SJSA1 (cell line): ENCODE measurements around the gene FILIP1L. TPM values are rescaled to one million over a fixed set of nuclear protein-coding genes. Genes with fewer than 3 reads are reported as not detected.
A peak's percentile ranks its signal among the peaks of the same experiment; 100 is the strongest.

Experiments used
- DNase-seq, 2 experiments: peaks; one replicate each; pipeline ENCODE4 v3.0.0-alpha.2; 2015 to 2020; ENCODE audit warnings: low spot score in 2 of 2, low read depth in 1 of 2
- H3K27ac ChIP-seq: fragments of 250-450 bp; sonication (Bioruptor Pico); 2 replicates; pipeline ENCODE4 v1.5.1; 2020; ENCODE audit warnings: mild to moderate bottlenecking, moderate library complexity
- H3K27me3 ChIP-seq: fragments of 250-450 bp; sonication (Bioruptor Pico); replicated peaks from 2 replicates; pipeline ENCODE4 v1.5.1; 2020; ENCODE audit warnings: mild to moderate bottlenecking, moderate library complexity
- H3K36me3 ChIP-seq: fragments of 250-450 bp; sonication (Bioruptor Pico); 2 replicates; pipeline ENCODE4 v1.5.1; 2020; ENCODE audit warnings: mild to moderate bottlenecking
- H3K4me1 ChIP-seq: fragments of 250-450 bp; sonication (Bioruptor Pico); replicated peaks from 2 replicates; pipeline ENCODE4 v1.6.1; 2021; ENCODE audit warnings: mild to moderate bottlenecking
- H3K4me3 ChIP-seq: fragments of 250-450 bp; sonication (Bioruptor Pico); 2 replicates; pipeline ENCODE4 v1.5.1; 2020; ENCODE audit warnings: mild to moderate bottlenecking
- H3K9me3 ChIP-seq: fragments of 250-450 bp; sonication (Bioruptor Pico); replicated peaks from 2 replicates; pipeline ENCODE4 v1.5.1; 2020; ENCODE audit warnings: mild to moderate bottlenecking
- total RNA-seq: library from RNA; depleted of rRNA; stranded (reverse); fragments of >200 nt; shearing (Covaris generic); gene quantifications from 2 replicates; pipeline ENCODE4 v1.2.3, GENCODE V29; 2014

FILIP1L gene
- total RNA-seq, 1 experiment from 2014 or later = 27.0 TPM

DNA sequence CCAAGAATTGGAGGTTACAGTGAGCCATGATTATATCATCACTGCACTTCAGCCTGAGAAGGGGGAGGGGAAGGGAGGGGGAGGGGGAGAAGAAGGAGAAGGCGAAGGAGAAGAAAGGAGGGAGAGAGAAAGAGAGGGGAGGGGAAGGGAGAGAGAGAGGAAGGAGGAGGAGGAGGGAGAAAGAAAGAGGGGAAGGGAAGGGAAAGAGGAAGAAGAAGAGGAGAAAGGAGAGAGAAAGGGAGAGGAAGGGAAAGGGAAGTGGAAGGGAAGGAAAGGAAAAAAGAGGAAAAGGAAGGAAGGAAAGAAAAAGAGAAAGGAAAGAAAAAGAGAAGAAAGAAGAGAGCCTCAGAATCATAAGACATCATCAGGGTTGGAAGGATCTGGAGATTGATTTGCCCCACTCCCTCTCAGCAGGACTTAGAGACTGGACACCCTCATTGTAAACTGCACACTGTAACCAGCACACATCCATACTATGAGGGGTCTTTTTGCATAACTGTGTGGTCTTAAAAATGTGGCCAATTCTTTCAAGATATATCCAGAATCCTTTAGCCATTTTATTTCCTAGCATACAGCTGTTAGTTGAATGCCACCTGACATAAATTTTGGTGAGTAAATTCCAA lies 165.7 kb downstream of the FILIP1L start:
- no peak overlapping the region for H3K27ac ChIP-seq
- peaks cover 64% of the 10 kb centered on the region for H3K4me1 ChIP-seq
- H3K27me3 ChIP-seq = no peaks in the 10 kb centered on the region
- no peak for DNase-seq
- H3K4me3 ChIP-seq = no peak overlapping the region
- H3K9me3 ChIP-seq = no peaks in the 10 kb centered on the region
- H3K36me3 ChIP-seq = no peaks in the 10 kb centered on the region

GRCh38 chr3:99947356-99947755 lies 166.9 kb downstream of the FILIP1L start:
- DNase-seq = no peak
- Histone ChIP-seq H3K27me3 (no peaks in the 10 kb centered on the region), H3K4me3 (no peak overlapping the region), H3K36me3 (no peaks in the 10 kb centered on the region), H3K4me1 (peaks cover 52% of the 10 kb centered on the region), H3K27ac (no peak overlapping the region), H3K9me3 (no peaks in the 10 kb centered on the region)

DNA sequence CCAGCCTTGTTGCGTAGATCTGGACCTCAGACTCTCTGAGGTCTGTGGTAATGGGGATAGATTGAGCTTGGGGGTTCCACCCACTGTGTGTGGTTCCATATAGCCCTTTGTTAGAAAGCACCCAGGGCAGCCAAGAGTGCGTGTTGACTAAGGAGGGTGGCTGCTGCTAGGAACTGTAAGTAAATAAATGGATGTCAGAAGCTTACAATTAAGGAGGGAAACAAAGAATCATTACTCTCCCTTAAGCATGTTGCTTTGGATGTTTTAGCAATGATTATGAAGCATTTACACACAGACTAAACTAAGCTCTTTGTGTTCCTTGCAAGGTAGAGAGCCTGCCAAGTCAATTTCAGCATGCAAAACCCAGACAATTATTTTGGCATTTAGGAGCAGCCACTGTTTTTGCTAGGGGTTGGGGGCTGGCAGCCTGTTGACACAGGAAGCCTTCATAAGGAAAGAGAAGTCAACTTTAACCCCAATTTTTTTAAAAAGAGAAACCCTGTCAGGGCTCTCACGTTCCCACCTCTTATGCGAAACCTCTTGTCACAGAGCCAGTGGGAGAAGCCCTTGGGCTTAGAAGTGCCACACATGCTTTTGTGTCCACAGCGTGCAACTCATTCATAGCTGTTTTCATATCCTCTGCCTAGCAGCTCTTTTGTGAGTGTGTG lies 168.8 kb downstream of the FILIP1L start:
- H3K4me1 ChIP-seq = peaks cover 42% of the 10 kb centered on the region
- H3K36me3 ChIP-seq = no peaks in the 10 kb centered on the region
- H3K9me3 ChIP-seq = no peaks in the 10 kb centered on the region
- H3K4me3 ChIP-seq = no peak overlapping the region
- peak overlapping the region; percentile 74 for H3K27ac ChIP-seq
- no peaks in the 10 kb centered on the region for H3K27me3 ChIP-seq
- peak; percentile 82 to 90 for DNase-seq

DNA sequence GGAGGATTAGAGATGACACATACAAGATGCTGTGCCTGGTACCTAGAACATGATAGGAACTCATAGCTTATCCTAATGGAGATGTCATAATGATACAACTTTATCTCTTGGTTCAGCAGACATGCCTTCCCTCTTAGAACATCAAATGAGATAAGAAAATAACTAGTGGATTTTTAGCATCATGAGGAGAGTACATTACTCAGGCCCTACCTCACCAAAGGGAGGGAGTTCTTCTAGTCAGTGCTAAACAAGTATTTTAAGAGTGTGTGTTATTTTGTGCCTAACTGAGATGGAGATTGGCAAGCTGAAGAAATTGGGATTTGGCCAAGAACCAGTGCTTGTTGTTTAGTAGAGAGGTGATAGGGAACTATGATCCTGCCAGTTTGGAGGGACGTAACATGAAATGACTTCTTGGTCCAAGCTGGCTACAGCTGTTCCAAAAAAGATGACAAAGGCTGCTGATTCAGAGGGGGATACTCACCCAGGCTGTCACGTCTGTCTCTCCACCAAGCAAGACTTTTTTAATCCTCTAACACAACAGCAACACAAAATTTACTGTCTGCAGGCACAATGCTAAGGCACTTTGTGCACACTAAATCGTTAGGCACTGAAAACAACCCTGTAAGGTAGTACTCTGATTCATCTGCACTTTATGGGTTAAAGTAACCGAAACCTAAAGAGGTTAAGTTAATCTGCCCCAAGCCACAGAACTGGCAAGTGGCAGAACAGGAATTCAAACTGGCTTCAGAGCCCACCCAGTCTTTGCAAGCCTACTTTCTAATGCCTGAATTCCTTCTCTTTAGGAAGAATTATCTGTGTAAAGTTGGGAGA lies 170.2 kb downstream of the FILIP1L start:
- Histone ChIP-seq H3K27ac (peak overlapping the region; percentile 74), H3K36me3 (no peaks in the 10 kb centered on the region), H3K27me3 (no peaks in the 10 kb centered on the region), H3K4me3 (no peak overlapping the region), H3K4me1 (peaks cover 45% of the 10 kb centered on the region), H3K9me3 (no peaks in the 10 kb centered on the region)
- DNase-seq = peak in 1 of 2 experiments; percentile 57

DNA sequence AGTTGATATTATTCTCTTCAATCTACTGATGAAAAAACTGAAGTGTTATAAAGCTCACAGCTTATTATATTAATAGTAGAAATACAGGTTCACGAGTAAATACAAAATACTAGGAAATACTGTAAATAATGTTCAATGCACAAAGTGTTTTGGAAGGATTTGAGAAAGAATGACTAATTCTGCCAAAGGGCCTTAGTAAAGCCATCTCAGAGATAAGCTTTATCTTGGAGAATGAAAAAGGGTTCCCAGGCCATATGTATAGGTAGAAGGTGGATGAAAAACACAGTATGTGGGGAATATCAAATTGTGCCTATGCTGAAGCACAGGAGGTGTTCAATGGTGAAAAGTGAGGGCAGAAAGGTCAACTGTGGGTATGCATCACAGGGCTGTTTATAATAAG lies 173.1 kb downstream of the FILIP1L start:
- no peaks in the 10 kb centered on the region for H3K9me3 ChIP-seq
- H3K4me3 ChIP-seq = no peak overlapping the region
- no peaks in the 10 kb centered on the region for H3K27me3 ChIP-seq
- peaks cover 53% of the 10 kb centered on the region for H3K4me1 ChIP-seq
- DNase-seq = no peak
- no peak overlapping the region for H3K27ac ChIP-seq
- no peaks in the 10 kb centered on the region for H3K36me3 ChIP-seq

- no peak for DNase-seq
- Histone ChIP-seq H3K27me3 (no peaks in the 10 kb centered on the region), H3K9me3 (no peaks in the 10 kb centered on the region), H3K27ac (no peak overlapping the region), H3K4me3 (no peak overlapping the region), H3K4me1 (peaks cover 44% of the 10 kb centered on the region), H3K36me3 (no peaks in the 10 kb centered on the region)
These were observed 174.0 kb downstream of the FILIP1L start for GRCh38 chr3:99940350-99940749.

DNA sequence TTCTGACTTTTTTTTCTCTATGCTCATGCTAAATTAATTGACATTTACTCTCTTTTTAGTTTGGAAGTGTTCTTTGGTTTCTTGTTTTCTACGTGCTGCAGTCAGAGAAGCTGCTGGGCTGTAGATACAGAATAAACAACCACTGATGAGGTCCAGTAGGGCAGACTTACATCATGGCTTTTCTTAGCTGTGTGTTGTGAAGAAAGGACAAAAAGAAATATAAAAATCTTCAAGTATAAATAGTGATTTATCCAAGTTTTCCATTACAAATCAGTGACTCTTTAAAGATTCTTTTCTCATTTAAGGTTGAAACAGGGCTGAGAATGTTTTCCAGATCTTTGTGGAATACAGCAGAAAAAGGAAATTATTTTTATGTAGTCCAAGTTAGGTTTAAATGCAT lies 174.4 kb downstream of the FILIP1L start:
- Histone ChIP-seq H3K9me3 (no peaks in the 10 kb centered on the region), H3K4me3 (no peak overlapping the region), H3K27ac (no peak overlapping the region), H3K27me3 (no peaks in the 10 kb centered on the region), H3K36me3 (no peaks in the 10 kb centered on the region), H3K4me1 (peaks cover 41% of the 10 kb centered on the region)
- no peak for DNase-seq

GRCh38 chr3:99938270-99938911 lies 175.9 kb downstream of the FILIP1L start:
- Histone ChIP-seq H3K27ac (peak overlapping the region; percentile 36; the same call in 1 of the 2 replicates), H3K9me3 (no peaks in the 10 kb centered on the region)
- no peak for DNase-seq

GRCh38 chr3:99934975-99935797 lies 179.1 kb downstream of the FILIP1L start:
- peaks cover 33% of the 10 kb centered on the region for H3K4me1 ChIP-seq
- DNase-seq = no peak
- H3K9me3 ChIP-seq = no peaks in the 10 kb centered on the region
- no peak overlapping the region for H3K27ac ChIP-seq
- no peak overlapping the region for H3K4me3 ChIP-seq
- H3K36me3 ChIP-seq = no peaks in the 10 kb centered on the region
- no peaks in the 10 kb centered on the region for H3K27me3 ChIP-seq

More at GRCh38 chr3:99938270-99938911, 175.9 kb downstream of the FILIP1L start:
- Histone ChIP-seq H3K27me3 (no peaks in the 10 kb centered on the region), H3K4me1 (peaks cover 27% of the 10 kb centered on the region), H3K36me3 (no peaks in the 10 kb centered on the region), H3K4me3 (no peak overlapping the region)

GRCh38 chr3:99933971-99934750 lies 180.1 kb downstream of the FILIP1L start:
- Histone ChIP-seq H3K4me1 (peaks cover 36% of the 10 kb centered on the region), H3K36me3 (no peaks in the 10 kb centered on the region), H3K4me3 (no peak overlapping the region), H3K27me3 (no peaks in the 10 kb centered on the region), H3K27ac (no peak overlapping the region), H3K9me3 (no peaks in the 10 kb centered on the region)
- DNase-seq = no peak

GRCh38 chr3:99931059-99931458 lies 183.2 kb downstream of the FILIP1L start:
- H3K27ac ChIP-seq = no peak overlapping the region

GRCh38 chr3:99929745-99930139 lies 184.6 kb downstream of the FILIP1L start:
- Histone ChIP-seq H3K4me1 (peaks cover 36% of the 10 kb centered on the region), H3K9me3 (no peaks in the 10 kb centered on the region), H3K36me3 (no peaks in the 10 kb centered on the region), H3K27me3 (no peaks in the 10 kb centered on the region), H3K27ac (0 out of 2 replicates have a peak overlapping the region, but pooled peaks have one; percentile 38), H3K4me3 (no peak overlapping the region)
- peak in 1 of 2 experiments; percentile 23 for DNase-seq

More at GRCh38 chr3:99931059-99931458, 183.2 kb downstream of the FILIP1L start:
- Histone ChIP-seq H3K9me3 (no peaks in the 10 kb centered on the region), H3K4me1 (peaks cover 34% of the 10 kb centered on the region), H3K36me3 (no peaks in the 10 kb centered on the region), H3K4me3 (no peak overlapping the region), H3K27me3 (no peaks in the 10 kb centered on the region)
- DNase-seq = no peak
